GM21447 (cell line): Measurements from ENCODE around the gene PRX.

Source experiments
- ATAC-seq: cut with Tn5 transposase; IDR thresholded peaks from one replicate; pipeline ENCODE4 v1.9.1; 2021; ENCODE audit not compliant: unreplicated experiment

Gene PRX

DNA sequence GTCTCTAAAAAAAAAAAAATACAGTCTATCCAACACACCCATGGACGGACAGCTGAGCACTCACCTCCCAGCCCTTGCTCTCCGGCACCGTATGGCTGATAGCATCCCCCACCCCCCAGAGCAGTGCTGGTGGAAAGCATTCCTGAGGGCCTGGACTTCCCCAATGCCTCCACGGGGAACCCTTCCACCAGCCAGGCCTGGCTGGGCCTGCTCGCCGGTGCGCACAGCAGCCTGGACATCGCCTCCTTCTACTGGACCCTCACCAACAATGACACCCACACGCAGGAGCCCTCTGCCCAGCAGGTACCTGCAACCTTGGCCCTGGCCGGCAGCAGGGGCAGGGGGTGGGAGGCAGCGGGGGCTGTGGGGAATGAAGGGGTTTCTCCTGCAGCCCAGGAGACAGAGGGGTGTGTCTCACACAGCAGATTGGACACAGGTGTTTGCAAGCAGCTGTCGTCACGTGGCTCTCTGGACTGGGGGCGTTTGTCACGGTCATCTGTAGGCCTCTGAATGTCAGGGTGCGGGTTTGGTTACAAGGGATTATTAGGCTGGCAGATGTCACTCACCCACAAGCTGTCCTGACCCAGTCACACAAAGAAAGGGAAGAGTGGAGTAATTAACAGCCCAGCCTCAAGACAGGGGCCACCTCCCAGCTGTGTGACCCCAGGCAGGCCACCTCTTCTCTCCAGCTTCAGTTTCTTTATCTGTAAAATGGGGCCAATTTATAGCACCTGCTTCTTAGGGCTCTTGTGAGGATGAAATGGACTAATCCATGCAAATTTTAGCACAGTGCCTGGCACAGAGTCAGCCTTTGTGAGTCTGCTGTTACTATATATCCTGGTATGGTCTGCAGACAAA lies 45.4 kb downstream of the PRX start:
- no peak for ATAC-seq

DNA sequence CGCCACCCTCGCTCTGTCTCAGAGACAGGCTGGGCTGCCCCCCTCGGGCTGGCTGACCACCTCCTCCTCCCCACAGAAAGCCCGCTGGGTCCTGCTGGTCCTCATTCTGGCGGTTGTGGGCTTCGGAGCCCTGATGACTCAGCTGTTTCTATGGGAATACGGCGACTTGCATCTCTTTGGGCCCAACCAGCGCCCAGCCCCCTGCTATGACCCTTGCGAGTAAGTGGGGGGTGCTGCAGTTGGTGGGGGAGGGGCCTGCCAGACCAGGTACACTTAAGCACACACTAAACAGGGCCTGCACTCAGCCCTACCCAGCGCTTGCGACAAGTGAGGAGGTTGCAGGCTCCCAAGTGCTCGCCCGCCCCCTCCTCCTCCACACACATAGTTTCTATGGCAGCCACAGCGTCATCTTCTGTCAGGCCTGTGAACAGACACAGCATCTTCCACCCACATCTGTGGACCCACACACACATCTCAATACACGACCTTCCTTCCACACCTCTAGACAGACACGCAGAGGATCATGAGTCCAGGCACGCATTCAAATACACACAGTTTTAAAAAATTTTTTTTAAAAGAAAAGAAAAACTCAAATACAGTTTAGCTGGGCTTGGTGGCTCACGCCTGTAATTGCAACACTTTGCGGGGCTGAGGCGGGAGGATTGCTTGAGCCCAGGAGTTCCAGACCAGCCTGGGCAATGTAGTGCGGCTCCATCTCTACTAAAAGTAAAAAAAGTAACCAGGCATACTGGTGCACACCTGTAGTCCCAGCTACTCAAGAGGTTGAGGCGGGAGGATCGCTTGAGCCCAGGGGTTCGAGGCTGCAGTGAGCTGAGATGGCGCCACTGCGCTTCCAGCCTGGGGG lies 46.2 kb downstream of the PRX start:
- ATAC-seq: no peak

DNA sequence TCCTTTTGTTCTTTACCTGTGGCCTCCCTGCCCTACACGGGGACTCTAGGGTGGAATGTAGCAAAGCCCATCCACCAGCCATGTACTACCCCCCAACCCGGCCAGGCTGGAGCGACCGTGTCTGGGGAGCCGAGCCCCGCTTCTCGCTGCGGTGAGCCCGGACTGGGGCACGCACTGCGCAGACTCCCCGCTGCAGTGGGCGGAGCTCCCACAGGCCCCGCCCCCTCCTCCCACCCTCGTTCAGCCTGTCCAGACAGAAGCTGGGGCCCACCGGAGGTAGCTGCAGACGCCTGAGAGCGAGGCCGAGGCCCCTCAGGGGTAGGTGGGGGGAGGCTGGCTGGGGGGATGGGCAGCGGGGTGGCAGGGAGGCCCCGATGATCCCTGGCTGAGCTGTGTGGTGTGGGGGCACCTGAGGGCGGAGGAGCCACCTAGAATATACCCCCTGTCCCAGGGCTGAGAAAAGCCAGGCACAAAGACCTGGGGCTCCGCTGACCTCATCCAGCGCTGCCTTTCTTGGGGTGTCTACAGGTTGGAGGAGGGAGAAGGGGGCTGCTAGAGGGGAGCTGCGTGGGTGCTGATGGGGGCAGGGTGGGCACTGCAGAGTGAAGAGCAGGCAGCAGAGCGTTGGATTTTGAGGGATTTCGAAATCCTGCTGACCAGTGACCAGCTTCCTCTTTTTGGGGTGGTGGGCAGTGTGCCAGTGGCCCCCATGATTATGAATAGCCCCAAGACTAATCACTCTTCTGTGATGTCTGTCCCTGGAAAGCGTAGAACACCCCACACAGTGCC lies 47.4 kb downstream of the PRX start:
- ATAC-seq: no peak

DNA sequence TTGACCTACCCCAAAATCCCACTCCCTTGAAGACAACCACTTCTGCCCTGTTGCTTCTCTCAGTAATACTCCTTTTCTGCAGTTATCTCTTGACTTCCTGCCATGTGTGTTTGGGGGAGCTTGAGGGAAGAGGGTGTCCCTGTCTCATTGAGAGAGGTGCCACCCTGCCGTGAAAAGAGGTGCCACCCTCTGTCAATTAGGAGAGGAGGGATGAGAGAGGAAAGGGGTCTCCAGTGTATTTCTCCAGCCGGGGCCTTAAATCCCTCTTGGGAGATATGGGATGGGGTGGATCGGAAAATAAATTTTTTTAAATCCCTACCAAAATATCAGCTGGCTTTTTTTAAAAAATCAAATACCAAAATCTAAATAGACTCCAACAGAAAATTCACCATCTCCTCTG lies 48.2 kb downstream of the PRX start:
- ATAC-seq: no peak

DNA sequence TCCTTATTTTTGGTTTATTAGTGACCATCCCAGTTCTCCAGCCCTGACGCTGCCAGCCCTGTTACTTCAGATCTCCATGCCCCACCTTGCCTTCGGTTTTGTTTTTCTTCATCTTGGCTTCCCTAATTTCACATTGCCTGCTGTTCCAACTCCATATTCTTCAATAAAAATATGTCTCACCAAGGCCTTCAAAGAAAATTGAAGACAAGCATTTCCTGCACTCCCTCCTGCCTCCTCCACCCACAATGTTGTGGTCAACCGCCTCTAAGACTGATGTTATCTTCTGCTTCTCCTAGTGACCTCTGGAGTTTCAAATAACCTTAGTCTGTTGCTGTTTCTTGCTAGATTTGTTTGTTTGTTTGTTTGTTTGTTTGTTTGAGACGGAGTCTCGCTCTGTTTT lies 50.1 kb downstream of the PRX start:
- ATAC-seq: no peak

DNA sequence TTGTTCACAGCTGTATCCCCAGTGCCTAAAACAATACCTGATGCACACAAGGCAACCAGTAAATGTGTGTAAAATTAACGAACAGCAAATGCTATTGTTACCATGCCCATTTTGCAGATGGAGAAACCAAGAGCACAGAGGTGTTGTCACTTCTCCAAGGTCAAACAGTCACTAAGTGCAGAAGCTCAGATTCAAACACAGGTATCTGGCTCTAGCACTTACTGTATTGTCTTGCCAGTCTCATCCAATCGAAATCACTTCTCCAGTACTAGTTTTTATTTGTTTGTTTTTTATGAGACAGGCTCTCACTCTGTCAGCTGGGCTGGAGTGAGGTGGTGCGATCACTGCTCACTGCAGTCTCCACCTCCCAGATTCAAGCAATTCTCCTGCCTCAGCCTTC lies 51.0 kb downstream of the PRX start:
- no peak for ATAC-seq

GRCh38 chr19:40360708-40361241 lies 52.4 kb downstream of the PRX start:
- ATAC-seq: no peak

DNA sequence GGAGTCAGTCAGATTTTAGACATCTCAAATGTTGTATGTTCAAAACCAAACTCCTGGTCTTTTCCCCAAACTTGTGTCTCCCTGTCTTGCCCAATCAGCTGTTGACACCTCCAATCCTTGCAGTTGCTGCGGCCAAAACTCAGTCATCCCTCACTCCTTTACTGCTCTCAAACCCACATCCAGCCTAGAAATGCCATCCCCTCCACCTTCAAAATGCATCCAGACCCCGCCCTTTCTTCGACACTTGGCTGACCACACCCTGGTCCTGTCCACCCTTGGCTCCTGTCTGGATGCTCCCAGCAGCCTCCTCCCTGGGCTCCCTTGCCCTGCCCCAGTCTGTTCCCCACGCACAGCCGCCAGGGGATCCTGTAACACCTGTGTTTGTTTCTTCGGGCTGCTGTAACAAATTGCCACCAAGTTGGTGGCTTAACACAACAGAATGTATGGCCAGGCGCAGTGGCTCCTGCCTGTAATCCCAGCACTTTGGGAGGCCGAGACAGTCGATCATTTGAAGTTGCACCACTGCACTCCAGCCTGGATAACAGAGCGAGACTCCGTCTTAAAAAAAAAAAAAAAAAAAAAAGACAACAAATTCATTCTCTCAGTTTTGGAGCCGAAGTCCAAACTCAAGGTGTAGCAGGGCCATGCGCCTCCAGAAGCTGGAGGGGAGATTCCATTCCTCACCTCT lies 53.0 kb downstream of the PRX start:
- no peak for ATAC-seq

GRCh38 chr19:40358773-40359172 lies 54.4 kb downstream of the PRX start:
- ATAC-seq: no peak

DNA sequence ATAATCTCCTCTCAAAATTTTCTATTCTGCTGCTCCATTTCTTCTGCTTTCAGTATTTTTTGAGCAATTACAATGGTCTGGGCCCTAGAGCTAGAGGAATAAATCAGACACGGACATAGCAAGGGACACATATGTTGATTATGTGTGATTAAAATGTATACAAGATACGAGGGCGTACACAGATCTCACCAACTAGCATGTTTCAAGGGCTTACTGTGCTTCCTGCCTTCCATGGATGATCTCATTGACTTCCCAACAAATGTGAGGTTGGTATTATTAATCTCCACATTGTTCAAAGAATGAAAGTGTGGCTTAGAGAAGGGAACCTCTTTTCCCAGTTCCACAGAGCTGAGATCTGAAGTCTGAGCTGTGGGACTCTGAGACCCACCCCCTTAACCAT lies 55.5 kb downstream of the PRX start:
- ATAC-seq: no peak

GRCh38 chr19:40356681-40357595 lies 56.2 kb downstream of the PRX start:
- ATAC-seq: no peak

DNA sequence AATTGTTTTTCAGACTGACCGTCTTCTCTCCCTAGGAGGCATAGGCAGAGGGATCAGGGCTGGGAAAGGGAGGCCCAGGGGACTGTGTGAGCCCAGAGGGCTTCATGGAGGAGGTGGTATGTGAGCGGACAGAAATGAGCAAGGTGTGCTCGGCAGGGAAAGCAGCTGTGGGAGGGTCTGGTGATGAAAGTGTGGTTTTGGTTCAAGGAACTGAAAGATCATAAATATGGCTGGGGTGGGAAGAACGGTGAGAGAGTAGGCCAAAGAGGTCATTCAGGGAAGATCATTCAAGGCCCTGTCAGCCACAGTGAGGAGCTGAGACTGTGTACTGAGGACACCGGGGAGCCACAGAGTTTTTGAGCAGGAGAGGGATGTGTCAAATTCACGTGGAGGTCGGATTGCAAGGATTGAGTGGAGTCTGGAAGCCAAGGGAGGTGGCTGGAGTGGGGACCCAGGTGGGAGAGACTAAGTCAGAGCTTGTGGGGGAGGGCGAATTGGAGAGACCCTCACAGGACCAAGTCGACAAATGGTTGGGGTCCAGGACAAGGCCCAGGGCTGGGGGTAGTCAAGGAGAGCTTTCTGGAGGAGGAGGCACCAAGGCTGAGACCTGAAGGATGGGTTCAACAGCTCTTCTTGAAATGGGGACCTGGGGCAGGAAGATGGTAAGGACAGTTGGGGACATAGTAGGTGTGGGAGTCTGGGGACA lies 57.0 kb downstream of the PRX start:
- no peak for ATAC-seq

DNA sequence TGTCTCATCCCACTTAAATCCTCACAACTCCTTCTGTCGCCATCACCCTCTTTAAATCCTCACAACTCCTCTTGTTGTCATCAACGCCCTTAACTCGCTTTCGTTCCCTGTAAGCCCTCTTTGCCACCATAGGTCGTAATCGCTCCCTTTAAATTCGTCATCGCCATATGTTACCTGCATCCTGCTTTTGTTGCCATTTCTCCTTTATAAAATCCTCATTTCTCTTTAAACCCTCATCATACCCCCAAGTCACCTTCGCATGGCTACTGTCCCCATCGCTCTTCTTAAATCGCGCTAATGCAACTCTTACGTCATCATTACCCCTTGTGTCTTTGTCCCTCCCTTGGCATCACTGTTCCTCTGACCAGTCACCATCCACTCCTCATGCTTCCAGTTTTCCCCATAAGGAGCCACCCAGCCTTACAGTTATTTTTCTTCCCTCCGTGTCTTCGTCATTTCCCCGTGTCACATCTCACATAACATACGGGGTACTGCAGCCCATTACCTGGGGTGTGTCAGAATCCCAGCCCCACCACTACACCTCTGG lies 64.1 kb downstream of the PRX start:
- ATAC-seq: no peak

DNA sequence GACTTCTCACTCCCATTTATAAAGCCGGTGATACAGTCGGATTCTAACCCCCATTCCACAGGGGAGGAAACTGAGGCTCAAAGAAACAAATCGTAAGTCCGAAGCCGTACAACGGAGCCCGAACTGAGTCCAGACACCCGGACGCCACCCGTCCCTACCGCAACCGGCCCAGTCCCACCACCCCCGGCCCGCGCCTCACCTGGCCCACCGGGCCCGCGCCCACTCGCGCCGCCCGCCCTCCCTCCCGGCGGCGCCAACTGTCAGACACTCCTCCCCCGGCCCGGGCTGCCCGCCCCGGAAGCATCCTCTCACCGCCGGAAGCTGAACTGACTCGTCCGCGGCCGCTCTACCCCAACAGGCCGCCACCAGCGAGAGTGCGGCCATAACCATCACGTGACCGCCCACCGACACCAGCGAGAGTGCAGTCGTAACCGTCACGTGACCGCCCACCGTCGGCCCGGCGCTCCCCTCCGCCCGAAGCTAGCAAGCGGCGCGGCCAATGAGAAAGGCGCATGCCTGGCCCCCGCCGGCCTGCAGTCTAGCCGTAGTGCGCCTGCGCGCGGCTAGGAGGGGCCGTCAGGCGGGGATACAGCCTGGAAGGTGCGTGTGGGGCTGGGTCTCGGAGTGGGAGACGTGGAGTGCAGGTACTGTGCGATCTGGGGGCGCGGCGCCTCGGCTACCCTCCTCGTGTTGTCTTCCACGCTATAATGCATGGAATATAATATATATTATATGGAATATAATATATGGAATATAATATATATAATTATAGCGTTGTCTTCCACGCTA lies 64.9 kb downstream of the PRX start, which contains the start of the genes C19orf47 and PLD3:
TSS of gene C19orf47 (minus strand) at position 273 of the 789 bp plus-strand sequence. CDS start 6,540 bp downstream, outside the sequence.
TSS of gene PLD3 (plus strand) at position 571 of the 789 bp plus-strand sequence. CDS start 17,789 bp downstream, outside the sequence.
- peak; percentile 92 for ATAC-seq

DNA sequence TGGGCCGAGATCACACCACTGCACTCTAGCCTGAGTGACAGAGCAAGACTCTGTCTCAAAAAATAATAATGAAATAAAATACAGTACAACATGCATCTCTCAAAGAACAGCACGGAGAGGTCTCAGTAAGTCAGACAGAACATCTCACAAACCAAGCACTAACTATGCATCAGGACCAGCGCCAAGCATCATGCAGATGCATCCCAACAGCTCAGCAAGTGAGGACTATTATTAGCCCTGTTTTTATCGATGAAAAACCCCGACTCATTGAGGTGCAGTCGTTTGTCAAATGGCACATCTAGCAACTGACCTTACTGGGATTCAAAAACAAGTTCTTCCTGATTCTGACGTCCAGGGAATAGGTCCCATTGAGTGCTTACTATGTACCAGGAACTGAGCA lies 68.8 kb downstream of the PRX start:
- no peak for ATAC-seq
